Fibroblast of peridontal ligament (primary cell): Measurements from ENCODE around the gene EEIG1.

ENCODE experiments used
- DNase-seq: peaks from one replicate; pipeline ENCODE4 v3.0.0-alpha.2; 2010; ENCODE audit errors: extremely low read depth

The EEIG1 gene

GRCh38 chr9:128001151-128001778 is 20.5 kb upstream of the EEIG1 start:
- no peak for DNase-seq

GRCh38 chr9:127999461-127999860 is 18.7 kb upstream of the EEIG1 start:
- no peak for DNase-seq

GRCh38 chr9:127993721-127994120 is 12.9 kb upstream of the EEIG1 start:
- no peak for DNase-seq

GRCh38 chr9:127991757-127992274 is 11.0 kb upstream of the EEIG1 start:
- DNase-seq: no peak

- no peak for DNase-seq
Observed at GRCh38 chr9:127991017-127991756, 10.4 kb upstream of the EEIG1 start.

- DNase-seq: no peak
Observed at GRCh38 chr9:127990554-127990953, 9.8 kb upstream of the EEIG1 start.

- DNase-seq: no peak
Observed at GRCh38 chr9:127989094-127989493, 8.3 kb upstream of the EEIG1 start.

GRCh38 chr9:127987103-127987614 is 6.4 kb upstream of the EEIG1 start:
- DNase-seq: peak; percentile 52

GRCh38 chr9:127985011-127985410 is 4.2 kb upstream of the EEIG1 start:
- DNase-seq: no peak

GRCh38 chr9:127983847-127984289 is 3.1 kb upstream of the EEIG1 start:
- no peak for DNase-seq

GRCh38 chr9:127982912-127983311 is 2.1 kb upstream of the EEIG1 start:
- DNase-seq: no peak

GRCh38 chr9:127981559-127982121 is 851 bp upstream of the EEIG1 start:
- no peak for DNase-seq

- no peak for DNase-seq
Observed at GRCh38 chr9:127980060-127980705, 606 bp downstream of the EEIG1 start.

- peak; percentile 41 for DNase-seq
Observed at GRCh38 chr9:127979333-127980059, 1.3 kb downstream of the EEIG1 start.

- DNase-seq: no peak
Observed at GRCh38 chr9:127979015-127979332, 1.8 kb downstream of the EEIG1 start.

GRCh38 chr9:127977884-127978647 is 2.7 kb downstream of the EEIG1 start:
- peak; percentile 72 for DNase-seq

- DNase-seq: no peak
Observed at GRCh38 chr9:127977009-127977883, 3.5 kb downstream of the EEIG1 start.

GRCh38 chr9:127976498-127976897 is 4.3 kb downstream of the EEIG1 start:
- DNase-seq: no peak

GRCh38 chr9:127975376-127976315 is 5.1 kb downstream of the EEIG1 start:
- no peak for DNase-seq
